GM23248 (cell line): Measurements from ENCODE around the gene TFDP3.

ENCODE experiments used
- EZH2 ChIP-seq: fragments of 200-600 bp; sonication (generic); IDR thresholded peaks from 2 replicates; pipeline ENCODE4 v1.6.1; 2018; ENCODE audit warnings: antibody characterized with exemption, mild to moderate bottlenecking; ENCODE audit not compliant: insufficient read depth, poor library complexity, severe bottlenecking
- EZH2phosphoT487 ChIP-seq: fragments of 200-600 bp; sonication (generic); IDR thresholded peaks from 2 replicates; pipeline ENCODE4 v1.6.1; 2018; ENCODE audit warnings: antibody characterized with exemption, moderate library complexity, mild to moderate bottlenecking, low read depth; ENCODE audit not compliant: insufficient read depth

DNA sequence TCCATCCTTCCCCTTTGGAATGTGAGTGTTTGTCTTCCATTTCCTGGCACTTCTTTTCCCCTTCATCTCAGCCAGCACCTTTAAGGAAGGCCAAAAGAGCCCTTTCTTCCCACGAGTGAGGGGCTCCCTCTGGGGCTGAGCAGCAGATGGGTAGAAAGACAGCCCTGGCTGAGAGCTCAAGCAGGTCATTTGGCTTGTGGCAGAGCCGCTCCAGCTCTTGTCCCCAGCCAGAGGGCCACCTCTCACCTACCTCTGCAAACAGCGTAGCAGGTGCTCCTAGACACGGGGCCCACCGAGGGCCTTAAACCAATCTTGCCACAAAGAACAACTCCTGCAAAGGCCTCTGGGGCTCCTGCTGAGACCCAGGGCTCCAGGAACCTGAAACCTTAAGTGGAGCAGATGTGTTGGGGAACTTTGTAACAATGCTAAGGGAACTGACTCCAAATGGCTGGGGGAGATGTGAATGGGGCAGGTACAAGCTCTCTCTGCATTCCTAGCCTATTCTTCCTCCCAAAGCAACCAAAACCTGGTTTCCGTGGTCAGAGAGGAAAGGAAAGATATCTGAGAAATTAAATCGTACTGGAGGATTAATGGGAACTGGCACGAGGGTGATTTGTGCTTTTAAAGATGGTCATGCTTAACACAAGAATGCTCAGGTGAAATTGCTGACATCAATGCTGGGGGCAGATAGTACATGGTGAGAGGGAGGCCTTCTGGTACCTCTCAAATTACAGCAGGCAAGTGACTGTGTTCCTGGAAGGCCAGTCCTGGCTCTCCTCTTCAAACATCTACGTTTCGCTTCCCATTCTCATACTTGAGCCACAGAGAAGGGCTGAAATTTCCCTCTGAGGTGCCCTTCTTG, 27.0 kb downstream of the TFDP3 start:
- TF ChIP-seq EZH2 (no peak), EZH2phosphoT487 (no peak)
